ENCODE results near the gene DOK3. TPM values are rescaled to one million over a fixed set of nuclear protein-coding genes. Genes with fewer than 3 reads are reported as not detected.

The DOK3 gene
- total RNA-seq, 1 experiment from 2014 or later: 138 TPM

- Histone ChIP-seq H3K9ac (ENCODE audit: low read length) (peak overlapping the region; percentile 89), H3K9me3 (ENCODE audit: low read length) (no peaks in the 10 kb centered on the region), H3K27ac (ENCODE audit: low read length) (peak overlapping the region; percentile 86), H3K27me3 (ENCODE audit: low read length) (no peaks in the 10 kb centered on the region), H4K20me1 (ENCODE audit: insufficient read depth, low read depth, low read length) (peaks cover 8% of the 10 kb centered on the region; the same call in 1 of the 2 replicates), H3K79me2 (ENCODE audit: low read length) (peaks cover 8% of the 10 kb centered on the region), H2AFZ (ENCODE audit: low read length) (peak overlapping the region; percentile 65; the same call in 1 of the 2 replicates), H3K4me2 (ENCODE audit: low read depth, low read length, poor library complexity, severe bottlenecking) (peak overlapping the region; percentile 87), H3K9me2 (replicated peaks; ENCODE audit: insufficient read depth, low read length) (no peaks in the 10 kb centered on the region), H3K36me3 (ENCODE audit: insufficient read depth, low read length) (no peaks in the 10 kb centered on the region), H3K4me3 (ENCODE audit: low read length) (peak overlapping the region; percentile 89), H3K4me1 (ENCODE audit: low read length) (peaks cover 62% of the 10 kb centered on the region)
- DNase-seq: peak; percentile 98
Observed at GRCh38 chr5:177455661-177456590, 53.7 kb downstream of the DOK3 start.

- H3K9me2 ChIP-seq (replicated peaks; ENCODE audit: insufficient read depth, low read length): no peaks in the 10 kb centered on the region
- peak overlapping the region; percentile 89 for H3K4me3 ChIP-seq (ENCODE audit: low read length)
- peak; percentile 94 for DNase-seq
- peaks cover 12% of the 10 kb centered on the region for H3K79me2 ChIP-seq (ENCODE audit: low read length)
- H3K9ac ChIP-seq (ENCODE audit: low read length): peak overlapping the region; percentile 89
- peak overlapping the region; percentile 87 for H3K4me2 ChIP-seq (ENCODE audit: low read depth, low read length, poor library complexity, severe bottlenecking)
- H4K20me1 ChIP-seq (ENCODE audit: insufficient read depth, low read depth, low read length): peaks cover 8% of the 10 kb centered on the region; the same call in 1 of the 2 replicates
- H3K27ac ChIP-seq (ENCODE audit: low read length): peak overlapping the region; percentile 86
- H3K4me1 ChIP-seq (ENCODE audit: low read length): peaks cover 70% of the 10 kb centered on the region
- H3K27me3 ChIP-seq (ENCODE audit: low read length): no peaks in the 10 kb centered on the region
- no peaks in the 10 kb centered on the region for H3K36me3 ChIP-seq (ENCODE audit: insufficient read depth, low read length)
- H3K9me3 ChIP-seq (ENCODE audit: low read length): no peaks in the 10 kb centered on the region
- peak overlapping the region; percentile 65; the same call in 1 of the 2 replicates for H2AFZ ChIP-seq (ENCODE audit: low read length)
Observed at GRCh38 chr5:177455036-177455660, 54.5 kb downstream of the DOK3 start.

- Histone ChIP-seq H3K36me3 (ENCODE audit: insufficient read depth, low read length) (no peaks in the 10 kb centered on the region), H3K4me3 (ENCODE audit: low read length) (peak overlapping the region; percentile 89), H3K9me3 (ENCODE audit: low read length) (no peaks in the 10 kb centered on the region), H3K9ac (ENCODE audit: low read length) (peak overlapping the region; percentile 89), H3K27ac (ENCODE audit: low read length) (peak overlapping the region; percentile 86), H3K4me2 (ENCODE audit: low read depth, low read length, poor library complexity, severe bottlenecking) (peak overlapping the region; percentile 87), H3K27me3 (ENCODE audit: low read length) (no peaks in the 10 kb centered on the region), H3K79me2 (ENCODE audit: low read length) (peaks cover 18% of the 10 kb centered on the region), H3K9me2 (replicated peaks; ENCODE audit: insufficient read depth, low read length) (no peaks in the 10 kb centered on the region), H2AFZ (ENCODE audit: low read length) (peak overlapping the region; percentile 65; the same call in 1 of the 2 replicates), H3K4me1 (ENCODE audit: low read length) (peaks cover 77% of the 10 kb centered on the region), H4K20me1 (ENCODE audit: insufficient read depth, low read depth, low read length) (peaks cover 8% of the 10 kb centered on the region; the same call in 1 of the 2 replicates)
- DNase-seq: peak; percentile 97
Observed at GRCh38 chr5:177454397-177455035, 55.1 kb downstream of the DOK3 start.

GRCh38 chr5:177453852-177454396 lies 55.7 kb downstream of the DOK3 start:
- no peaks in the 10 kb centered on the region for H3K36me3 ChIP-seq (ENCODE audit: insufficient read depth, low read length)
- H3K9ac ChIP-seq (ENCODE audit: low read length): peak overlapping the region; percentile 78
- H3K79me2 ChIP-seq (ENCODE audit: low read length): peaks cover 23% of the 10 kb centered on the region
- no peak overlapping the region for H2AFZ ChIP-seq (ENCODE audit: low read length)
- no peaks in the 10 kb centered on the region for H3K27me3 ChIP-seq (ENCODE audit: low read length)
- DNase-seq: peak; percentile 87
- H3K9me3 ChIP-seq (ENCODE audit: low read length): no peaks in the 10 kb centered on the region
- H3K4me1 ChIP-seq (ENCODE audit: low read length): peaks cover 77% of the 10 kb centered on the region
- H3K27ac ChIP-seq (ENCODE audit: low read length): peak overlapping the region; percentile 86
- H3K9me2 ChIP-seq (replicated peaks; ENCODE audit: insufficient read depth, low read length): no peaks in the 10 kb centered on the region
- H3K4me3 ChIP-seq (ENCODE audit: low read length): peak overlapping the region; percentile 89
- H4K20me1 ChIP-seq (ENCODE audit: insufficient read depth, low read depth, low read length): peaks cover 8% of the 10 kb centered on the region; the same call in 1 of the 2 replicates
- H3K4me2 ChIP-seq (ENCODE audit: low read depth, low read length, poor library complexity, severe bottlenecking): peak overlapping the region; percentile 87

- peaks cover 2% of the 10 kb centered on the region; the same call in 1 of the 2 replicates for H4K20me1 ChIP-seq (ENCODE audit: insufficient read depth, low read depth, low read length)
- peak overlapping the region; percentile 86 for H3K27ac ChIP-seq (ENCODE audit: low read length)
- no peaks in the 10 kb centered on the region for H3K9me2 ChIP-seq (replicated peaks; ENCODE audit: insufficient read depth, low read length)
- no peaks in the 10 kb centered on the region for H3K9me3 ChIP-seq (ENCODE audit: low read length)
- H3K4me2 ChIP-seq (ENCODE audit: low read depth, low read length, poor library complexity, severe bottlenecking): peak overlapping the region; percentile 87
- no peaks in the 10 kb centered on the region for H3K36me3 ChIP-seq (ENCODE audit: insufficient read depth, low read length)
- H2AFZ ChIP-seq (ENCODE audit: low read length): no peak overlapping the region
- H3K27me3 ChIP-seq (ENCODE audit: low read length): no peaks in the 10 kb centered on the region
- peaks cover 81% of the 10 kb centered on the region for H3K4me1 ChIP-seq (ENCODE audit: low read length)
- H3K9ac ChIP-seq (ENCODE audit: low read length): peak overlapping the region; percentile 78
- H3K4me3 ChIP-seq (ENCODE audit: low read length): peak overlapping the region; percentile 89
- DNase-seq: no peak
- H3K79me2 ChIP-seq (ENCODE audit: low read length): peaks cover 33% of the 10 kb centered on the region
Observed at GRCh38 chr5:177452688-177453638, 56.7 kb downstream of the DOK3 start.

Other genes with a start within 250 kb of the DOK3 start
- 11.4 and 30.2 TPM in 2 replicates for gene RAB24, start 206.1 kb downstream of the DOK3 start, total RNA-seq (2014; rRNA removed; shearing (Covaris generic); ENCODE audit: low replicate concordance)
- 112 and 189 TPM in 2 replicates for gene PRELID1, start 206.0 kb downstream of the DOK3 start, total RNA-seq (2014; rRNA removed; shearing (Covaris generic); ENCODE audit: low replicate concordance)
- 12.6 and 18.3 TPM in 2 replicates for gene MXD3, start 197.9 kb downstream of the DOK3 start, total RNA-seq (2014; rRNA removed; shearing (Covaris generic); ENCODE audit: low replicate concordance)
- gene LMAN2, start 158.2 kb downstream of the DOK3 start, total RNA-seq (2014; rRNA removed; shearing (Covaris generic); ENCODE audit: low replicate concordance): 116 and 256 TPM in 2 replicates
- gene RGS14, start 151.9 kb downstream of the DOK3 start, total RNA-seq (2014; rRNA removed; shearing (Covaris generic); ENCODE audit: low replicate concordance): 22.6 and 70.8 TPM in 2 replicates
- gene SLC34A1, start 125.4 kb downstream of the DOK3 start, total RNA-seq (2014; rRNA removed; shearing (Covaris generic); ENCODE audit: low replicate concordance): not detected in 2 replicates
- gene PFN3, start 109.2 kb downstream of the DOK3 start, total RNA-seq (2014; rRNA removed; shearing (Covaris generic); ENCODE audit: low replicate concordance): not detected in 2 replicates
- 6.0 and 6.5 TPM in 2 replicates for gene F12, start 100.3 kb downstream of the DOK3 start, total RNA-seq (2014; rRNA removed; shearing (Covaris generic); ENCODE audit: low replicate concordance)
- 45.5 and 79.1 TPM in 2 replicates for gene GRK6, start 83.2 kb downstream of the DOK3 start, total RNA-seq (2014; rRNA removed; shearing (Covaris generic); ENCODE audit: low replicate concordance)
- gene PRR7, start 63.0 kb downstream of the DOK3 start, total RNA-seq (2014; rRNA removed; shearing (Covaris generic); ENCODE audit: low replicate concordance): 26.8 and 59.4 TPM in 2 replicates
- 29.1 and 72.7 TPM in 2 replicates for gene DBN1, start 36.2 kb downstream of the DOK3 start, total RNA-seq (2014; rRNA removed; shearing (Covaris generic); ENCODE audit: low replicate concordance)
- 53.6 and 138 TPM in 2 replicates for gene PDLIM7, start 12.2 kb downstream of the DOK3 start, total RNA-seq (2014; rRNA removed; shearing (Covaris generic); ENCODE audit: low replicate concordance)
- 104 and 195 TPM in 2 replicates for gene DDX41, start 7.1 kb upstream of the DOK3 start, total RNA-seq (2014; rRNA removed; shearing (Covaris generic); ENCODE audit: low replicate concordance)
- 48.3 and 59.6 TPM in 2 replicates for gene FAM193B, start 44.7 kb upstream of the DOK3 start, total RNA-seq (2014; rRNA removed; shearing (Covaris generic); ENCODE audit: low replicate concordance)
- 33.2 and 69.3 TPM in 2 replicates for gene TMED9, start 82.4 kb upstream of the DOK3 start, total RNA-seq (2014; rRNA removed; shearing (Covaris generic); ENCODE audit: low replicate concordance)
- 24.8 and 42.2 TPM in 2 replicates for gene B4GALT7, start 90.3 kb upstream of the DOK3 start, total RNA-seq (2014; rRNA removed; shearing (Covaris generic); ENCODE audit: low replicate concordance)